H9 (cell line): Measurements from ENCODE around the gene OPTN. TPM values are rescaled to one million over a fixed set of nuclear protein-coding genes. Genes with fewer than 3 reads are reported as not detected.

Experiments used
- DNase-seq: peaks from one replicate; pipeline ENCODE4 v3.0.0-alpha.2; 2017
- H2AFZ ChIP-seq: one replicate; pipeline ENCODE4 v1.6.1; 2013; ENCODE audit warnings: mild to moderate bottlenecking, low read length, control low read depth, moderate library complexity
- H2AK5ac ChIP-seq: 2 replicates; pipeline ENCODE4 v1.6.1; 2013; ENCODE audit warnings: low read length, control low read depth, mixed read lengths; ENCODE audit not compliant: insufficient read length
- H2BK120ac ChIP-seq: one replicate; pipeline ENCODE4 v1.6.1; 2013; ENCODE audit warnings: low read depth, mild to moderate bottlenecking, low read length, control low read depth, inconsistent platforms; ENCODE audit not compliant: poor library complexity, severe bottlenecking
- H2BK12ac ChIP-seq: 2 replicates; pipeline ENCODE4 v1.6.1; 2013; ENCODE audit warnings: low read length, control low read depth, mixed read lengths, low read depth; ENCODE audit not compliant: insufficient read length
- H2BK15ac ChIP-seq: 2 replicates; pipeline ENCODE4 v1.6.1; 2013; ENCODE audit warnings: low read depth, low read length, control low read depth
- H2BK20ac ChIP-seq: one replicate; pipeline ENCODE4 v1.6.1; 2013; ENCODE audit warnings: low read depth, mild to moderate bottlenecking, low read length, control low read depth, inconsistent platforms; ENCODE audit not compliant: poor library complexity, severe bottlenecking
- H2BK5ac ChIP-seq: 2 replicates; pipeline ENCODE4 v1.6.1; 2013; ENCODE audit warnings: low read length, control low read depth, mixed read lengths; ENCODE audit not compliant: insufficient read length
- H3K14ac ChIP-seq: 2 replicates; pipeline ENCODE4 v1.6.1; 2013; ENCODE audit warnings: low read length, control low read depth; ENCODE audit not compliant: insufficient read depth
- H3K18ac ChIP-seq: 2 replicates; pipeline ENCODE4 v1.6.1; 2013; ENCODE audit warnings: low read depth, mild to moderate bottlenecking, mixed read lengths, low read length, control low read depth; ENCODE audit not compliant: insufficient read length
- H3K23ac ChIP-seq: 2 replicates; pipeline ENCODE4 v1.6.1; 2013; ENCODE audit warnings: low read length, control low read depth, mixed read lengths, low read depth; ENCODE audit not compliant: insufficient read length
- H3K23me2 ChIP-seq: 2 replicates; pipeline ENCODE4 v1.6.1; 2013; ENCODE audit warnings: low read depth, mild to moderate bottlenecking, mixed read lengths, low read length, control low read depth; ENCODE audit not compliant: insufficient read length, poor library complexity, severe bottlenecking
- H3K27ac ChIP-seq: 2 replicates; pipeline ENCODE4 v1.5.1; 2013; ENCODE audit warnings: low read length, control low read depth, mixed read lengths, low read depth; ENCODE audit not compliant: insufficient read length
- H3K27me3 ChIP-seq: 2 replicates; pipeline ENCODE4 v1.6.1; 2013; ENCODE audit warnings: low read length, control low read depth, inconsistent platforms; ENCODE audit not compliant: insufficient read depth
- H3K4ac ChIP-seq: 2 replicates; pipeline ENCODE4 v1.6.1; 2013; ENCODE audit warnings: low read depth, mild to moderate bottlenecking, control low read depth, inconsistent platforms, low read length, moderate library complexity
- H3K4me1 ChIP-seq: 2 replicates; pipeline ENCODE4 v1.6.1; 2013; ENCODE audit warnings: low read length, control low read depth, inconsistent platforms; ENCODE audit not compliant: insufficient read depth
- H3K4me2 ChIP-seq: 2 replicates; pipeline ENCODE4 v1.6.1; 2013; ENCODE audit warnings: low read length, control low read depth, mixed read lengths; ENCODE audit not compliant: insufficient read length, insufficient read depth
- H3K56ac ChIP-seq: 2 replicates; pipeline ENCODE4 v1.6.1; 2013; ENCODE audit warnings: low read depth, mild to moderate bottlenecking, mixed read lengths, low read length, control low read depth; ENCODE audit not compliant: insufficient read length
- H3K79me1 ChIP-seq: 2 replicates; pipeline ENCODE4 v1.6.1; 2013; ENCODE audit warnings: low read depth, mild to moderate bottlenecking, moderate library complexity, low read length, control low read depth, inconsistent platforms; ENCODE audit not compliant: insufficient read depth, poor library complexity, severe bottlenecking
- H3K79me2 ChIP-seq: 2 replicates; pipeline ENCODE4 v1.6.1; 2013; ENCODE audit warnings: low read length, control low read depth, inconsistent platforms; ENCODE audit not compliant: insufficient read depth
- H3K9ac ChIP-seq: 2 replicates; pipeline ENCODE4 v1.6.1; 2013; ENCODE audit warnings: low read length, control low read depth, mixed read lengths; ENCODE audit not compliant: insufficient read length; ENCODE audit errors: extremely low read depth
- H3K9me3 ChIP-seq: one replicate; pipeline ENCODE4 v1.6.1; 2013; ENCODE audit warnings: low read depth, low read length, inconsistent platforms; ENCODE audit not compliant: control insufficient read depth
- H3T11ph ChIP-seq: one replicate; pipeline ENCODE4 v1.6.1; 2013; ENCODE audit warnings: mild to moderate bottlenecking, low read length, control low read depth, inconsistent platforms
- H4K20me1 ChIP-seq: one replicate; pipeline ENCODE4 v1.6.1; 2013; ENCODE audit not compliant: control insufficient read depth, insufficient read length, insufficient read depth
- H4K5ac ChIP-seq: 2 replicates; pipeline ENCODE4 v1.6.1; 2013; ENCODE audit warnings: low read depth, mild to moderate bottlenecking, mixed read lengths, low read length, control low read depth; ENCODE audit not compliant: insufficient read length
- H4K8ac ChIP-seq: replicated peaks from 2 replicates; pipeline ENCODE4 v1.6.1; 2013; ENCODE audit warnings: low read length, control low read depth, mixed read lengths, low read depth; ENCODE audit not compliant: insufficient read length
- H4K91ac ChIP-seq: 2 replicates; pipeline ENCODE4 v1.6.1; 2013; ENCODE audit warnings: low read depth, mild to moderate bottlenecking, moderate library complexity, mixed read lengths, low read length, control low read depth; ENCODE audit not compliant: insufficient read length
- H3K27ac Mint-ChIP-seq, 3 experiments: 2 replicates in 2 of 3; 3 replicates in 1 of 3; pipeline ENCODE4 v1.8.0; 2020 to 2021; ENCODE audit warnings: mixed read lengths in 3 of 3, mild to moderate bottlenecking in 1 of 3, moderate library complexity in 1 of 3
- H3K27me3 Mint-ChIP-seq: 2 replicates; pipeline ENCODE4 v1.8.0; 2021; ENCODE audit warnings: low read depth, mild to moderate bottlenecking, moderate library complexity, mixed read lengths
- H3K36me3 Mint-ChIP-seq, 3 experiments: 2 replicates in 2 of 3; 3 replicates in 1 of 3; pipeline ENCODE4 v1.8.0; 2020 to 2021; ENCODE audit warnings: low read depth in 3 of 3, mixed read lengths in 3 of 3; ENCODE audit not compliant: insufficient read depth in 1 of 3
- H3K4me1 Mint-ChIP-seq, 2 experiments: 2 replicates each; pipeline ENCODE4 v1.8.0; 2020; ENCODE audit warnings: mixed read lengths in 2 of 2
- H3K4me3 Mint-ChIP-seq, 2 experiments: 2 replicates in 1 of 2; 3 replicates in 1 of 2; pipeline ENCODE4 v1.8.0; 2020 to 2021; ENCODE audit warnings: mild to moderate bottlenecking in 2 of 2, mixed read lengths in 2 of 2, moderate library complexity in 1 of 2
- H3K9me3 Mint-ChIP-seq, 2 experiments: 2 replicates in 1 of 2; 3 replicates in 1 of 2; pipeline ENCODE4 v1.8.0; 2020; ENCODE audit warnings: mild to moderate bottlenecking in 2 of 2, mixed read lengths in 2 of 2, moderate library complexity in 1 of 2
- CTCF ChIP-seq: fragments of 200-600 bp; sonication (generic); conservative IDR thresholded peaks from 3 replicates; pipeline ENCODE4 v1.8.0; 2021; ENCODE audit warnings: antibody characterized with exemption, mild to moderate bottlenecking
- WGBS: extraction: QIAGEN DNeasy Blood & Tissue Kit; methylation state at CpG from one replicate; pipeline ENCODE4 v1.1.7; 2013; ENCODE audit warnings: missing lambda C conversion rate, low lambda C conversion rate, mixed read lengths; ENCODE audit not compliant: insufficient read length; ENCODE audit errors: extremely low coverage; 5-methylcytosine and 5-hydroxymethylcytosine counted together
- total RNA-seq: library from RNA; stranded (reverse); gene quantifications from 2 replicates; pipeline ENCODE4 v1.2.1, GENCODE V29; 2021

Gene OPTN
- total RNA-seq, 1 experiment from 2014 or later: 16.1 TPM

DNA sequence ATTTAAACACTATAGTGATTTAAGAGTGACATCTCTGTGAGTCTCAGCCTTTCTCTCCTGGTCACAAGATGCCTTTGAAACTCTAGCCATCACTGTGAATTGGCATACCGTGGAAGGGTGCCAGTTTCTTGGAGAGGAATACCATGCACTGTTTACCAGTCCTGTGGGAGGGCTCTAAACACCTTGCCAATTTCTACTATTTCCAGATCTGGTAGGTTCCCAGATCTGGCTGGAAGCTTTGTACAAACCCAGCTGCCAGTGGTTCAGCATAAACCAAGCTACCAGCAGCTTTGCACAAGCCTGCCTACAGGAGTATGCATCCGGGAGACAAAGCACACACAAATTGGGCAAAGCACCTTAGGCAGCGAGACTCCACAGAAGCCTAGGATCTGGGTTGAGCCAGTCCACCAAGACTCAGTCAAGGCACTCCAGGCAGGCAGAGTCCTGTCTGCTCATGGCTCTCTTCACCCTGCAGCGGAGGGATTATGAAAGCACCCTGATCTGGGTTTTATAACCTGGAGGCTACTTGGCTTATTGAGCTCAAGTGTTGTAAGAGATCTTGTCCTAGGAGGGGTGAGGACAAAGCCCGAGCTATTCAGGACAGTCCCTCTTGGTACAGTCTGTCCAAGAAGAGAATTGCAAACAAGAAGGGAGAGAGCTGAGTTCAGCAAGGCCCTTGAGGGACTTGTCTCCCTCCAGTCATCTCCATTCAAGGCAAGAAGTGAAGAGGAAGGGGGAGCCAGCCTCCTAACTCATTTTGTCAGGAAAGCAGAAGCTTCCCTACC, 85.0 kb downstream of the OPTN start:
- peaks cover 2 to 5% of the 10 kb centered on the region in 2 experiments; a peak in 4 of 5 replicates for H3K9me3 Mint-ChIP-seq
- Histone ChIP-seq H3K79me2 (no peaks in the 10 kb centered on the region), H2BK15ac (no peak overlapping the region), H3K9me3 (no peaks in the 10 kb centered on the region), H3K56ac (no peak overlapping the region), H3K9ac (no peak overlapping the region), H2AFZ (no peak overlapping the region), H4K5ac (no peak overlapping the region), H2AK5ac (no peak overlapping the region), H2BK12ac (no peak overlapping the region), H2BK20ac (no peak overlapping the region), H2BK5ac (no peak overlapping the region), H3K14ac (no peak overlapping the region), H3K4ac (no peak overlapping the region), H2BK120ac (no peak overlapping the region), H3K23ac (no peak overlapping the region), H3K18ac (no peak overlapping the region), H3K27me3 (no peaks in the 10 kb centered on the region), H4K91ac (no peak overlapping the region), H3K4me2 (no peak overlapping the region), H4K20me1 (no peaks in the 10 kb centered on the region), H3K23me2 (no peaks in the 10 kb centered on the region), H3K4me1 (no peaks in the 10 kb centered on the region), H3K79me1 (no peaks in the 10 kb centered on the region), H4K8ac (no peak overlapping the region), H3T11ph (no peak overlapping the region), H3K27ac (no peak overlapping the region)
- H3K27ac Mint-ChIP-seq: no peak overlapping the region; a peak in 1 of 7 replicates
- H3K27me3 Mint-ChIP-seq: no peaks in the 10 kb centered on the region
- WGBS: no CpG with 5 or more reads among the region's 5 CpGs
- no peak for DNase-seq
- H3K4me1 Mint-ChIP-seq: no peaks in the 10 kb centered on the region
- TF ChIP-seq CTCF: no peak
- H3K4me3 Mint-ChIP-seq: no peak overlapping the region
- peaks cover 75 to 95% (median 92%) of the 10 kb centered on the region in 3 experiments for H3K36me3 Mint-ChIP-seq
